Left ventricle myocardium inferior (tissue), 1 donor: ENCODE measurements around the gene BTBD17. TPM values are rescaled to one million over a fixed set of nuclear protein-coding genes. Genes with fewer than 3 reads are reported as not detected.

Source experiments
- DNase-seq: peaks from one replicate; pipeline ENCODE4 v3.0.0-alpha.2; 2020
- H3K27ac ChIP-seq: fragments of 200-600 bp; replicated peaks from 2 replicates; pipeline ENCODE4 v1.8.0; 2021
- H3K27me3 ChIP-seq: fragments of 200-600 bp; 2 replicates; pipeline ENCODE4 v1.8.0; 2021; ENCODE audit warnings: low read depth
- H3K36me3 ChIP-seq: fragments of 200-600 bp; 2 replicates; pipeline ENCODE4 v1.8.0; 2021
- H3K4me1 ChIP-seq: fragments of 200-600 bp; 2 replicates; pipeline ENCODE4 v1.8.0; 2021
- H3K4me3 ChIP-seq: fragments of 200-600 bp; 2 replicates; pipeline ENCODE4 v1.8.0; 2021; ENCODE audit warnings: mild to moderate bottlenecking, moderate library complexity
- H3K9me3 ChIP-seq: fragments of 200-600 bp; replicated peaks from 2 replicates; pipeline ENCODE4 v1.8.0; 2021
- intact Hi-C: fragments of 100-400 bp; cut with micrococcal nuclease; formaldehyde crosslinking; loops from one replicate; pipeline ENCODE4 v1.11.0; 2022
- total RNA-seq: library from RNA; stranded (reverse); fragmentation: NEBNext Ultra II Directional; extraction: Animal tissue kit (Norgen Biotek cat#: 25700); gene quantifications from one replicate; pipeline ENCODE4 v1.2.1, GENCODE V29; 2021
- TF ChIP-seq, protein P1 (sequence below): fragments of 200-600 bp; IDR thresholded peaks from 2 replicates; pipeline ENCODE4 v1.8.0; 2021; ENCODE audit warnings: antibody characterized with exemption, mild to moderate bottlenecking, borderline replicate concordance
- donor health status: DM: no; HTN: yes; CAD: no; lungs with severe emphysema.

BTBD17 gene
- total RNA-seq, 1 donor from 2014 or later = not detected

DNA sequence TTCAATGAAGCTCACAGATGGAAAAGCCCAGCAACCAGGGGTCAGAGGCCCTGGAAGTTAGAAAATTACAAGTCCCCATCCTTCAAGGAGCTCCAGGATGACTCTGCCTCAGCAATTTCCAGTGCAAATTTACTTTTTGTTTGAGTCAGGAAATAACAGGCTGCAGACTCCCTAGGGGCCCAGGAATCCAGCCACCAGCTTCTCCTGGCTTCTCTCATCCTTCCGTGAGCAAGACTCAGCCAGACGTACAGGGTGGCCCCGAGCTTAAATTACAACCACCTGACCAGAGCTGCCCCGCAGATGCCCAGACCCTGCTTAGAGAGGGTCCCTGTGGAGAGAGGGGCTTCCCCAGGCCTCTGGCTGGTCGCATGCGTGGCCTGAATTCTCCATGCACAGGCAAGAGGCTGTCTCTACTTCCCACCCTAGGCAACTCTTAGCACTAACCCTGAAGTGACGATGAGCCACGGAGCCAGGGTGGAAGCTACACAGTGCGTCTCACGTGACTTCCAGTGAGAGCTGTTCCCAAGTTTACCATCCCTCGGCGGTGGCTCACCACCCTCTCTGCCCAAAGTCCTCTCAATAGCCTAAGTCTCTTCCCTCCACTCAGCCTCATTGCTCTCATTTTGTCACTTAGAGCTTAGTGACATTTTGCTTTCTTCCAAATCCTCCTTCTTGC lies 32.7 kb upstream of the BTBD17 start:
- intact Hi-C loops = no loop called here
- Histone ChIP-seq H3K36me3 (no peaks in the 10 kb centered on the region), H3K4me3 (no peak overlapping the region), H3K9me3 (no peaks in the 10 kb centered on the region), H3K27ac (no peak overlapping the region), H3K27me3 (no peaks in the 10 kb centered on the region), H3K4me1 (peaks cover 7% of the 10 kb centered on the region)
- TF ChIP-seq, protein P1, sequence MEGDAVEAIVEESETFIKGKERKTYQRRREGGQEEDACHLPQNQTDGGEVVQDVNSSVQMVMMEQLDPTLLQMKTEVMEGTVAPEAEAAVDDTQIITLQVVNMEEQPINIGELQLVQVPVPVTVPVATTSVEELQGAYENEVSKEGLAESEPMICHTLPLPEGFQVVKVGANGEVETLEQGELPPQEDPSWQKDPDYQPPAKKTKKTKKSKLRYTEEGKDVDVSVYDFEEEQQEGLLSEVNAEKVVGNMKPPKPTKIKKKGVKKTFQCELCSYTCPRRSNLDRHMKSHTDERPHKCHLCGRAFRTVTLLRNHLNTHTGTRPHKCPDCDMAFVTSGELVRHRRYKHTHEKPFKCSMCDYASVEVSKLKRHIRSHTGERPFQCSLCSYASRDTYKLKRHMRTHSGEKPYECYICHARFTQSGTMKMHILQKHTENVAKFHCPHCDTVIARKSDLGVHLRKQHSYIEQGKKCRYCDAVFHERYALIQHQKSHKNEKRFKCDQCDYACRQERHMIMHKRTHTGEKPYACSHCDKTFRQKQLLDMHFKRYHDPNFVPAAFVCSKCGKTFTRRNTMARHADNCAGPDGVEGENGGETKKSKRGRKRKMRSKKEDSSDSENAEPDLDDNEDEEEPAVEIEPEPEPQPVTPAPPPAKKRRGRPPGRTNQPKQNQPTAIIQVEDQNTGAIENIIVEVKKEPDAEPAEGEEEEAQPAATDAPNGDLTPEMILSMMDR = no peak
- DNase-seq = no peak

DNA sequence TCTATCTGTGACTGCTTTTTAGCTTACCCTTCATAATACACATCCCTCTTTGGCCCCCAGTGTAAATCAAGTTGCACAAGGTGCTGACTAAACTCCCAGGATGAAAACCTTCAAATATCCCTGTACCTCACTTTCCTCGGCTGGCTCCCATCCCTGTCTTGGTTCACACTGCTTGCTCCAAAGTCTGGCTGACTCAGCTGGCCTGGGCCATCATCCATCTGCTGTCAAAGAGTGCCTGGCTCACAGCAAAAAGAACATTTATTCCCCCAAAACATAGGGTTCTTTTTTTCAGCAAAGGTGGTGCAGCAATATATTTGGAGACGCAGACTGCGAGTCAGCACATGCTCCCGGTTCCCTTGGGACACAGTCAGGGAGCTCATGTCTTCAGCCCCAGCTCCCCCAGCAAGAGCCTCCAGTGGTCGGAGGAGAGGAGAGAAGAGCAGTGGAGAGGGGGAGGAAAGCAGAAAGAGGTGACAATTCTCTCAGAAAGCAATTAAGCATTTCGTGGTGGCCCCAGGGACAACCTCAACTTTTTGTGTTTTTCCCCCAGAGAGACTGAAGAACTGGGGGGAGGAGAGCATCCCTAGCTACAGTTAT lies 31.8 kb upstream of the BTBD17 start:
- Histone ChIP-seq H3K27ac (no peak overlapping the region), H3K4me1 (peaks cover 7% of the 10 kb centered on the region), H3K36me3 (no peaks in the 10 kb centered on the region), H3K4me3 (no peak overlapping the region), H3K9me3 (no peaks in the 10 kb centered on the region), H3K27me3 (no peaks in the 10 kb centered on the region)
- TF ChIP-seq, protein P1 = no peak
- DNase-seq = no peak
- intact Hi-C loops = no loop called here

DNA sequence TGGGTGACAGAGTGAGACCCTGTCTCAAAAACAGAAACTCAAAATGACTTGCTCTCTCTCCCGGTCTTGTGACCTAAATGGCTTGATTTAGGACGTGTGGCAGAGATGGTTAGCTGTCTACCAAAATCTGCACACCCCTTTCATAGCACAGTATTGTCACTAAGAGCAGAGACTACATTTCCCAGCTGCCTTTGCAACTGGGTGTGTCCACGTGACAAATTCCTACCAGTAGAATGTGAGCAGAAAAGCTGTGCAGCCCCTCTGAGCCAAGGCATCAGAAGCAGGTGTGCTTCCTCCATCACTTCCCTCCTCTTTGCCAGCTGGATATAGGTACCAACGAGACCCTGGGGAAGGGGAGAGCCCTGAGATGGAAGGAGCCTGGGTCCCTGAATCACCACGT lies 31.2 kb upstream of the BTBD17 start:
- no peaks in the 10 kb centered on the region for H3K9me3 ChIP-seq
- no peak overlapping the region for H3K27ac ChIP-seq
- no peak overlapping the region for H3K4me3 ChIP-seq
- TF ChIP-seq, protein P1 = no peak
- no peaks in the 10 kb centered on the region for H3K36me3 ChIP-seq
- H3K4me1 ChIP-seq = peaks cover 7% of the 10 kb centered on the region
- no peak for DNase-seq
- H3K27me3 ChIP-seq = no peaks in the 10 kb centered on the region
- intact Hi-C loops = no loop called here

DNA sequence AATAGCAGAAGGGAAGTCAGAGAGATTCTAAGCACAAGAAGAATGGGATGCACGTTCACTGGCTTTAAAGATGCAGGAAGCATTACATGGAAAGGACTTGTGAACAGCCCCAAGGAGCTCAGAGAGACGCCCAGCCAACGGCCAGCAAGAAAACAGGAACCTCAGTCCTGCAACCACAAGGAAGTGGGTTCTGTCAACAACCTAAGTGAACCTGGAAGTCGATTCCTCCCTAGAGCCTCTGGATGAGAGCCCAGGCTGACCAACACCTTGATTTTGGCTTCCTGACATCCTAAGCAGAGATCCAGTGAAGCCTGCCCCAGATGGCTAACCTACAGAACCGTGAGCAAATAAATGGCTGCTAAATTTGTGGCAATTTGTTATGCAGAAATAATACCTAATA lies 30.1 kb upstream of the BTBD17 start:
- no peaks in the 10 kb centered on the region for H3K27me3 ChIP-seq
- H3K4me1 ChIP-seq = peaks cover 13% of the 10 kb centered on the region
- intact Hi-C loops = no loop called here
- H3K36me3 ChIP-seq = no peaks in the 10 kb centered on the region
- H3K27ac ChIP-seq = no peak overlapping the region
- TF ChIP-seq, protein P1 = no peak
- H3K9me3 ChIP-seq = no peaks in the 10 kb centered on the region
- no peak overlapping the region for H3K4me3 ChIP-seq
- DNase-seq = no peak

DNA sequence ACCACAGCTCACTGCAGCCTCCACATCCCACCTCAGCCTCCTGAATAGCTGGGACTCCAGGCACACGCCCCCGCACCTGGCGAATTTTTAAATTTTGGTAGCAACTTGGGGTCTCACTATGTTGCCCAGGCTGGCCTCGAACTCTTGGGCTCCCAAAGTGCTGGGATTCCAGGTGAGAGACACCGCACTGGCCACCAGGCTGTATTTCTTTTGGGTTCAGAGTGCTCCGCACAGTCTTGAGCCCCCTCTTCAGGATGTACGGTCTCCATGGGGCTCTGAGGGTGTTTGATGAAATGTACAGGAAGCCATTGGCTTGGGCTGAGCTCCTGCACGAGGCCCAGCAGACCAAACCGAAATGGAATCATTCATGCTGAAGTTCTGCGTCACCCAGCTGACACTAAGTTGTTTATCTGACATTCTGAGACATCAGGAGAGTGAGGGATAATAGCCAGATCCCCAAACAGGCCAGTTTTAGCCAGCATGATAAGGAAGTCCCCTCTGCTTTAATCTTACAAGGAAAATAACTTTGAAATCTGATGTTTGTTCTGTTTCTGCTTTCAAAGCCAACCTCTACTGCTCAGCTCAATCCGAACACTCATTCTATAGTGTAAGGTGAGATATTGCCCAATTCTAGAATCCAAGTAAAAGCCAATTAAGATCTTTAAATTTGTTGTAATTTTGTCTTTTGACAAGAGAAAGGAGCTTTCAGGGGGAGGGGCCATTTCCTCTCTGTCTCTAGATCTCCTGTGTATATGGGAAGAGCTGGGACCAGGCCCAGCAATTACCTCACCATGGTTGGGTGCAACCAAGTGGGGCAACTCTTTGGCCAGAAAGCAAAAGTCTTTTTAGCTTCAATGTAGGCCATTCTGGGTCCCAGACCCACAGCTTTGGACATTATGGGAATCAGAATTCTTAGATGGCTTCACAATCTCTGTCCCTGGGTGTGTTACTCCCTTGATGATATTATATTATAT lies 29.3 kb upstream of the BTBD17 start:
- Histone ChIP-seq H3K9me3 (no peaks in the 10 kb centered on the region), H3K36me3 (no peaks in the 10 kb centered on the region), H3K27me3 (no peaks in the 10 kb centered on the region), H3K4me3 (no peak overlapping the region), H3K4me1 (peaks cover 21% of the 10 kb centered on the region), H3K27ac (no peak overlapping the region)
- intact Hi-C loops = no loop called here
- no peak for DNase-seq
- TF ChIP-seq, protein P1 = no peak
